ENCODE data around the gene SLC5A10. TPM values are rescaled to one million over a fixed set of nuclear protein-coding genes. Genes with fewer than 3 reads are reported as not detected.

The SLC5A10 gene
- total RNA-seq, 4 donors from 2014 or later = not detected

GRCh38 chr17:18977646-18978045, 25.7 kb downstream of the SLC5A10 start:
- 93 to 96% methylated on average over 12 to 13 of the region's 19 CpGs for WGBS, 2 donors
- TF ChIP-seq POLR2A (IDR thresholded peaks at IDR 0.05) = no peak
- Histone ChIP-seq H3K27me3 (no peaks in the 10 kb centered on the region), H3K9me3 (no peaks in the 10 kb centered on the region), H3K36me3 (peaks cover 10% of the 10 kb centered on the region in 2 donors), H3K4me1 (no peaks in the 10 kb centered on the region), H3K27ac (no peak overlapping the region), H3K4me3 (replicated peaks in 1 of 3) (no peak overlapping the region)
- no peak for DNase-seq
- intact Hi-C loops (cut with DNase I) = no loop called here

- Histone ChIP-seq H3K27ac (no peak overlapping the region), H3K27me3 (no peaks in the 10 kb centered on the region), H3K4me3 (replicated peaks in 1 of 3) (no peak overlapping the region), H3K36me3 (peaks cover 10% of the 10 kb centered on the region in 2 donors), H3K4me1 (no peaks in the 10 kb centered on the region), H3K9me3 (no peaks in the 10 kb centered on the region)
- WGBS, 2 donors = no CpG with 5 or more reads among the region's 13 CpGs
- no peak for DNase-seq
- intact Hi-C loops (cut with DNase I) = no loop called here
- no peak for TF ChIP-seq POLR2A (IDR thresholded peaks at IDR 0.05)
- no peak for TF ChIP-seq CTCF (IDR thresholded peaks at IDR 0.05)
These were observed 26.1 kb downstream of the SLC5A10 start for GRCh38 chr17:18978050-18978449.

GRCh38 chr17:18978655-18979054, 26.7 kb downstream of the SLC5A10 start:
- no peak for DNase-seq
- intact Hi-C loops (cut with DNase I) = no loop called here
- Histone ChIP-seq H3K4me1 (no peaks in the 10 kb centered on the region), H3K27ac (no peak overlapping the region), H3K9me3 (no peaks in the 10 kb centered on the region), H3K36me3 (peaks cover 10% of the 10 kb centered on the region in 2 donors), H3K4me3 (replicated peaks in 1 of 3) (no peak overlapping the region), H3K27me3 (no peaks in the 10 kb centered on the region)
- WGBS, 2 donors = 94 to 100% methylated on average over 5 to 6 of the region's 17 CpGs
- no peak for TF ChIP-seq POLR2A (IDR thresholded peaks at IDR 0.05)
- no peak for TF ChIP-seq CTCF (IDR thresholded peaks at IDR 0.05)

- Histone ChIP-seq H3K36me3 (peaks cover 10% of the 10 kb centered on the region in 2 donors), H3K4me3 (replicated peaks in 1 of 3) (no peak overlapping the region), H3K4me1 (no peaks in the 10 kb centered on the region), H3K27ac (no peak overlapping the region), H3K27me3 (no peaks in the 10 kb centered on the region), H3K9me3 (no peaks in the 10 kb centered on the region)
- intact Hi-C loops (cut with DNase I) = no loop called here
- TF ChIP-seq POLR2A (IDR thresholded peaks at IDR 0.05) (no peak), CTCF (IDR thresholded peaks at IDR 0.05) (no peak)
- DNase-seq = no peak
- WGBS, 2 donors = 77 to 82% methylated on average over 13 of the region's 13 CpGs
These were observed 28.8 kb downstream of the SLC5A10 start for GRCh38 chr17:18980682-18981334.

- no peak for TF ChIP-seq CTCF (IDR thresholded peaks at IDR 0.05)
- no peak for TF ChIP-seq POLR2A (IDR thresholded peaks at IDR 0.05)
These were observed 29.3 kb downstream of the SLC5A10 start for GRCh38 chr17:18981335-18981641.

More at GRCh38 chr17:18981335-18981641, 29.3 kb downstream of the SLC5A10 start:
- H3K4me1 ChIP-seq = no peaks in the 10 kb centered on the region
- H3K9me3 ChIP-seq = no peaks in the 10 kb centered on the region
- H3K27me3 ChIP-seq = no peaks in the 10 kb centered on the region
- 96 to 98% methylated on average over 6 of the region's 6 CpGs for WGBS, 2 donors
- intact Hi-C loops (cut with DNase I) = no loop called here
- peaks cover 10% of the 10 kb centered on the region in 2 donors for H3K36me3 ChIP-seq
- no peak overlapping the region for H3K27ac ChIP-seq
- DNase-seq = no peak
- no peak overlapping the region for H3K4me3 ChIP-seq (replicated peaks in 1 of 3)
